WTC11 (cell line): Measurements from ENCODE around the gene ASTN1. TPM values are rescaled to one million over a fixed set of nuclear protein-coding genes. Genes with fewer than 3 reads are reported as not detected.

Experiments
- ATAC-seq: fragments of 200-7000 bp; cut with Tn5 transposase; 2 replicates; pipeline ENCODE4 v1.10.0; 2021; ENCODE audit warnings: mild to moderate bottlenecking, moderate library complexity
- CTCF ChIA-PET: fragments of 300-600 bp; sonication (Branson Sonifier 250); formaldehyde crosslinking; loops from one replicate; lab custom pipeline; 2021; ENCODE audit warnings: antibody characterized with exemption; lab: Charles Lee
- POLR2A ChIA-PET: fragments of 350-600 bp; sonication (Branson Sonifier 250); formaldehyde crosslinking; loops from one replicate; lab custom pipeline; 2021; ENCODE audit warnings: antibody characterized with exemption; lab: Charles Lee
- DNase-seq: peaks from one replicate; pipeline ENCODE4 v3.0.0; 2021; ENCODE audit warnings: low spot score
- H3K27ac Mint-ChIP-seq: 2 replicates; pipeline ENCODE4 v1.8.0; 2021; ENCODE audit warnings: mixed read lengths
- H3K27me3 Mint-ChIP-seq: 2 replicates; pipeline ENCODE4 v1.8.0; 2021; ENCODE audit warnings: low read depth, mild to moderate bottlenecking, moderate library complexity, mixed read lengths
- H3K36me3 Mint-ChIP-seq: 2 replicates; pipeline ENCODE4 v1.8.0; 2021; ENCODE audit warnings: mixed read lengths
- H3K4me1 Mint-ChIP-seq: 2 replicates; pipeline ENCODE4 v1.8.0; 2022; ENCODE audit warnings: mixed read lengths
- H3K4me3 Mint-ChIP-seq: 2 replicates; pipeline ENCODE4 v1.8.0; 2021; ENCODE audit warnings: mild to moderate bottlenecking, moderate library complexity, mixed read lengths
- H3K9me3 Mint-ChIP-seq: 2 replicates; pipeline ENCODE4 v1.8.0; 2021; ENCODE audit warnings: mixed read lengths
- CREB1 ChIP-seq: sonication (generic); formaldehyde crosslinking; IDR thresholded peaks from 2 replicates; pipeline ENCODE4 v1.8.0; 2023; ENCODE audit warnings: mild to moderate bottlenecking, missing genetic modification reagents
- EMX1 ChIP-seq: fragments of 250-450 bp; sonication (Bioruptor Pico); IDR thresholded peaks from 2 replicates; pipeline ENCODE4 v1.8.0; 2021; ENCODE audit warnings: mild to moderate bottlenecking
- ETV6 ChIP-seq: sonication (generic); formaldehyde crosslinking; IDR thresholded peaks from 2 replicates; pipeline ENCODE4 v1.8.1; 2022; ENCODE audit warnings: mild to moderate bottlenecking, missing genetic modification reagents
- JAZF1 ChIP-seq: fragments of 250-450 bp; sonication (Bioruptor Pico); IDR thresholded peaks from 2 replicates; pipeline ENCODE4 v1.9.0; 2021; ENCODE audit warnings: moderate library complexity, mild to moderate bottlenecking, inconsistent platforms
- PRDM15 ChIP-seq: sonication (generic); formaldehyde crosslinking; IDR thresholded peaks from 2 replicates; pipeline ENCODE4 v1.8.0; 2022; ENCODE audit warnings: missing genetic modification reagents
- PRRX2 ChIP-seq: fragments of 250-450 bp; sonication (Bioruptor Pico); IDR thresholded peaks from 2 replicates; pipeline ENCODE4 v1.8.0; 2021; ENCODE audit warnings: mild to moderate bottlenecking
- SMAD3 ChIP-seq: sonication (generic); formaldehyde crosslinking; IDR thresholded peaks from 2 replicates; pipeline ENCODE4 v1.8.0; 2022; ENCODE audit warnings: missing genetic modification reagents, mild to moderate bottlenecking, borderline replicate concordance
- TCF7 ChIP-seq: sonication (generic); formaldehyde crosslinking; IDR thresholded peaks from 2 replicates; pipeline ENCODE4 v1.8.0; 2022; ENCODE audit warnings: mild to moderate bottlenecking, low read depth, missing genetic modification reagents, moderate library complexity
- USF1 ChIP-seq: sonication (generic); formaldehyde crosslinking; IDR thresholded peaks from 2 replicates; pipeline ENCODE4 v1.8.0; 2022; ENCODE audit warnings: mild to moderate bottlenecking, missing genetic modification reagents
- ZNF281 ChIP-seq: sonication (generic); formaldehyde crosslinking; IDR thresholded peaks from 2 replicates; pipeline ENCODE4 v1.8.0; 2023; ENCODE audit warnings: mild to moderate bottlenecking, missing genetic modification reagents
- ZNF396 ChIP-seq: fragments of 250-450 bp; sonication (Bioruptor Pico); IDR thresholded peaks from 2 replicates; pipeline ENCODE4 v1.8.0; 2021; ENCODE audit warnings: mild to moderate bottlenecking, moderate library complexity, borderline replicate concordance
- ZNF416 ChIP-seq: fragments of 250-450 bp; sonication (Bioruptor Pico); IDR thresholded peaks from 2 replicates; pipeline ENCODE4 v1.9.0; 2021; ENCODE audit warnings: mild to moderate bottlenecking, inconsistent platforms
- ZNF423 ChIP-seq: fragments of 250-450 bp; sonication (Bioruptor Pico); IDR thresholded peaks from 2 replicates; pipeline ENCODE4 v2.1.2; 2022; ENCODE audit warnings: mild to moderate bottlenecking, moderate library complexity
- total RNA-seq: library from RNA; stranded (reverse); gene quantifications from 3 replicates; pipeline ENCODE4 v1.2.3, GENCODE V29; 2021
- TF ChIP-seq, protein P1 (sequence below): sonication (generic); formaldehyde crosslinking; IDR thresholded peaks from 2 replicates; pipeline ENCODE4 v1.8.1; 2023; ENCODE audit warnings: mild to moderate bottlenecking, missing genetic modification reagents, borderline replicate concordance
- TF ChIP-seq, protein P2 (sequence below): fragments of 200-600 bp; IDR thresholded peaks from 2 replicates; pipeline ENCODE4 v1.8.0; 2022; ENCODE audit warnings: antibody characterized with exemption
- TF ChIP-seq, protein P3 (sequence below): fragments of 250-450 bp; sonication (Bioruptor Pico); IDR thresholded peaks from 2 replicates; pipeline ENCODE4 v1.9.0; 2021; ENCODE audit warnings: mild to moderate bottlenecking
- TF ChIP-seq, protein P4 (sequence below): sonication (generic); formaldehyde crosslinking; conservative IDR thresholded peaks from 2 replicates; pipeline ENCODE4 v1.8.1; 2023; ENCODE audit warnings: mild to moderate bottlenecking, low read depth, missing genetic modification reagents, moderate library complexity
- TF ChIP-seq, protein P5 (sequence below): sonication (generic); formaldehyde crosslinking; IDR thresholded peaks from 2 replicates; pipeline ENCODE4 v1.8.1; 2023; ENCODE audit warnings: mild to moderate bottlenecking, moderate library complexity, missing genetic modification reagents

ASTN1 gene
- total RNA-seq, 1 experiment from 2014 or later, result 3.4 TPM

- TF ChIP-seq, protein P1, sequence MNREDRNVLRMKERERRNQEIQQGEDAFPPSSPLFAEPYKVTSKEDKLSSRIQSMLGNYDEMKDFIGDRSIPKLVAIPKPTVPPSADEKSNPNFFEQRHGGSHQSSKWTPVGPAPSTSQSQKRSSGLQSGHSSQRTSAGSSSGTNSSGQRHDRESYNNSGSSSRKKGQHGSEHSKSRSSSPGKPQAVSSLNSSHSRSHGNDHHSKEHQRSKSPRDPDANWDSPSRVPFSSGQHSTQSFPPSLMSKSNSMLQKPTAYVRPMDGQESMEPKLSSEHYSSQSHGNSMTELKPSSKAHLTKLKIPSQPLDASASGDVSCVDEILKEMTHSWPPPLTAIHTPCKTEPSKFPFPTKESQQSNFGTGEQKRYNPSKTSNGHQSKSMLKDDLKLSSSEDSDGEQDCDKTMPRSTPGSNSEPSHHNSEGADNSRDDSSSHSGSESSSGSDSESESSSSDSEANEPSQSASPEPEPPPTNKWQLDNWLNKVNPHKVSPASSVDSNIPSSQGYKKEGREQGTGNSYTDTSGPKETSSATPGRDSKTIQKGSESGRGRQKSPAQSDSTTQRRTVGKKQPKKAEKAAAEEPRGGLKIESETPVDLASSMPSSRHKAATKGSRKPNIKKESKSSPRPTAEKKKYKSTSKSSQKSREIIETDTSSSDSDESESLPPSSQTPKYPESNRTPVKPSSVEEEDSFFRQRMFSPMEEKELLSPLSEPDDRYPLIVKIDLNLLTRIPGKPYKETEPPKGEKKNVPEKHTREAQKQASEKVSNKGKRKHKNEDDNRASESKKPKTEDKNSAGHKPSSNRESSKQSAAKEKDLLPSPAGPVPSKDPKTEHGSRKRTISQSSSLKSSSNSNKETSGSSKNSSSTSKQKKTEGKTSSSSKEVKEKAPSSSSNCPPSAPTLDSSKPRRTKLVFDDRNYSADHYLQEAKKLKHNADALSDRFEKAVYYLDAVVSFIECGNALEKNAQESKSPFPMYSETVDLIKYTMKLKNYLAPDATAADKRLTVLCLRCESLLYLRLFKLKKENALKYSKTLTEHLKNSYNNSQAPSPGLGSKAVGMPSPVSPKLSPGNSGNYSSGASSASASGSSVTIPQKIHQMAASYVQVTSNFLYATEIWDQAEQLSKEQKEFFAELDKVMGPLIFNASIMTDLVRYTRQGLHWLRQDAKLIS (CRISPR knock-in tag), result no peak
- TF ChIP-seq ETV6 (no peak), USF1 (no peak), CREB1 (no peak), TCF7 (CRISPR knock-in tag) (no peak), ZNF281 (CRISPR knock-in tag) (no peak), ZNF396 (CRISPR knock-in tag) (no peak), PRRX2 (CRISPR knock-in tag) (no peak), ZNF416 (CRISPR knock-in tag) (no peak), EMX1 (CRISPR knock-in tag) (no peak)
- TF ChIP-seq, protein P2, sequence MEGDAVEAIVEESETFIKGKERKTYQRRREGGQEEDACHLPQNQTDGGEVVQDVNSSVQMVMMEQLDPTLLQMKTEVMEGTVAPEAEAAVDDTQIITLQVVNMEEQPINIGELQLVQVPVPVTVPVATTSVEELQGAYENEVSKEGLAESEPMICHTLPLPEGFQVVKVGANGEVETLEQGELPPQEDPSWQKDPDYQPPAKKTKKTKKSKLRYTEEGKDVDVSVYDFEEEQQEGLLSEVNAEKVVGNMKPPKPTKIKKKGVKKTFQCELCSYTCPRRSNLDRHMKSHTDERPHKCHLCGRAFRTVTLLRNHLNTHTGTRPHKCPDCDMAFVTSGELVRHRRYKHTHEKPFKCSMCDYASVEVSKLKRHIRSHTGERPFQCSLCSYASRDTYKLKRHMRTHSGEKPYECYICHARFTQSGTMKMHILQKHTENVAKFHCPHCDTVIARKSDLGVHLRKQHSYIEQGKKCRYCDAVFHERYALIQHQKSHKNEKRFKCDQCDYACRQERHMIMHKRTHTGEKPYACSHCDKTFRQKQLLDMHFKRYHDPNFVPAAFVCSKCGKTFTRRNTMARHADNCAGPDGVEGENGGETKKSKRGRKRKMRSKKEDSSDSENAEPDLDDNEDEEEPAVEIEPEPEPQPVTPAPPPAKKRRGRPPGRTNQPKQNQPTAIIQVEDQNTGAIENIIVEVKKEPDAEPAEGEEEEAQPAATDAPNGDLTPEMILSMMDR, result no peak
- TF ChIP-seq, protein P3, sequence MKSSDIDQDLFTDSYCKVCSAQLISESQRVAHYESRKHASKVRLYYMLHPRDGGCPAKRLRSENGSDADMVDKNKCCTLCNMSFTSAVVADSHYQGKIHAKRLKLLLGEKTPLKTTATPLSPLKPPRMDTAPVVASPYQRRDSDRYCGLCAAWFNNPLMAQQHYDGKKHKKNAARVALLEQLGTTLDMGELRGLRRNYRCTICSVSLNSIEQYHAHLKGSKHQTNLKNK (CRISPR knock-in tag), result no peak
These were observed 224.5 kb downstream of the ASTN1 start (continued) for GRCh38 chr1:176939993-176940392.

GRCh38 chr1:176938375-176938774 is 226.1 kb downstream of the ASTN1 start:
- POLR2A ChIA-PET, result no interaction called here
- no peak overlapping the region for H3K27ac Mint-ChIP-seq
- H3K4me1 Mint-ChIP-seq, result peaks cover 19% of the 10 kb centered on the region
- H3K9me3 Mint-ChIP-seq, result peaks cover 18% of the 10 kb centered on the region
- no peak overlapping the region for H3K4me3 Mint-ChIP-seq
- DNase-seq (no peak), ATAC-seq (no peak)
- no peaks in the 10 kb centered on the region for H3K27me3 Mint-ChIP-seq
- CTCF ChIA-PET, result interaction anchor here (1.6 to 2.2 kb wide), 2 partner anchors 11 to 40 kb away, joined by 6 to 7 read pairs; no protein-coding TSS in a partner anchor
- H3K36me3 Mint-ChIP-seq, result peaks cover 11% of the 10 kb centered on the region
- no peak for TF ChIP-seq PRDM15
- no peak for TF ChIP-seq JAZF1
- TF ChIP-seq, protein P4, sequence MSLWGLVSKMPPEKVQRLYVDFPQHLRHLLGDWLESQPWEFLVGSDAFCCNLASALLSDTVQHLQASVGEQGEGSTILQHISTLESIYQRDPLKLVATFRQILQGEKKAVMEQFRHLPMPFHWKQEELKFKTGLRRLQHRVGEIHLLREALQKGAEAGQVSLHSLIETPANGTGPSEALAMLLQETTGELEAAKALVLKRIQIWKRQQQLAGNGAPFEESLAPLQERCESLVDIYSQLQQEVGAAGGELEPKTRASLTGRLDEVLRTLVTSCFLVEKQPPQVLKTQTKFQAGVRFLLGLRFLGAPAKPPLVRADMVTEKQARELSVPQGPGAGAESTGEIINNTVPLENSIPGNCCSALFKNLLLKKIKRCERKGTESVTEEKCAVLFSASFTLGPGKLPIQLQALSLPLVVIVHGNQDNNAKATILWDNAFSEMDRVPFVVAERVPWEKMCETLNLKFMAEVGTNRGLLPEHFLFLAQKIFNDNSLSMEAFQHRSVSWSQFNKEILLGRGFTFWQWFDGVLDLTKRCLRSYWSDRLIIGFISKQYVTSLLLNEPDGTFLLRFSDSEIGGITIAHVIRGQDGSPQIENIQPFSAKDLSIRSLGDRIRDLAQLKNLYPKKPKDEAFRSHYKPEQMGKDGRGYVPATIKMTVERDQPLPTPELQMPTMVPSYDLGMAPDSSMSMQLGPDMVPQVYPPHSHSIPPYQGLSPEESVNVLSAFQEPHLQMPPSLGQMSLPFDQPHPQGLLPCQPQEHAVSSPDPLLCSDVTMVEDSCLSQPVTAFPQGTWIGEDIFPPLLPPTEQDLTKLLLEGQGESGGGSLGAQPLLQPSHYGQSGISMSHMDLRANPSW (CRISPR knock-in tag), result no peak
- TF ChIP-seq, protein P5, sequence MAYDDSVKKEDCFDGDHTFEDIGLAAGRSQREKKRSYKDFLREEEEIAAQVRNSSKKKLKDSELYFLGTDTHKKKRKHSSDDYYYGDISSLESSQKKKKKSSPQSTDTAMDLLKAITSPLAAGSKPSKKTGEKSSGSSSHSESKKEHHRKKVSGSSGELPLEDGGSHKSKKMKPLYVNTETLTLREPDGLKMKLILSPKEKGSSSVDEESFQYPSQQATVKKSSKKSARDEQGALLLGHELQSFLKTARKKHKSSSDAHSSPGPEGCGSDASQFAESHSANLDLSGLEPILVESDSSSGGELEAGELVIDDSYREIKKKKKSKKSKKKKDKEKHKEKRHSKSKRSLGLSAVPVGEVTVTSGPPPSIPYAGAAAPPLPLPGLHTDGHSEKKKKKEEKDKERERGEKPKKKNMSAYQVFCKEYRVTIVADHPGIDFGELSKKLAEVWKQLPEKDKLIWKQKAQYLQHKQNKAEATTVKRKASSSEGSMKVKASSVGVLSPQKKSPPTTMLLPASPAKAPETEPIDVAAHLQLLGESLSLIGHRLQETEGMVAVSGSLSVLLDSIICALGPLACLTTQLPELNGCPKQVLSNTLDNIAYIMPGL (CRISPR knock-in tag), result no peak
- TF ChIP-seq SMAD3, result no peak
- TF ChIP-seq ZNF423 (CRISPR knock-in tag), result no peak
